GM19025 (cell line): Measurements from ENCODE around the gene SLIT3.

Experiments used
- ATAC-seq: cut with Tn5 transposase; IDR thresholded peaks from one replicate; pipeline ENCODE4 v1.9.1; 2021; ENCODE audit warnings: mild to moderate bottlenecking, low read depth, moderate library complexity; ENCODE audit not compliant: unreplicated experiment

SLIT3 gene

DNA sequence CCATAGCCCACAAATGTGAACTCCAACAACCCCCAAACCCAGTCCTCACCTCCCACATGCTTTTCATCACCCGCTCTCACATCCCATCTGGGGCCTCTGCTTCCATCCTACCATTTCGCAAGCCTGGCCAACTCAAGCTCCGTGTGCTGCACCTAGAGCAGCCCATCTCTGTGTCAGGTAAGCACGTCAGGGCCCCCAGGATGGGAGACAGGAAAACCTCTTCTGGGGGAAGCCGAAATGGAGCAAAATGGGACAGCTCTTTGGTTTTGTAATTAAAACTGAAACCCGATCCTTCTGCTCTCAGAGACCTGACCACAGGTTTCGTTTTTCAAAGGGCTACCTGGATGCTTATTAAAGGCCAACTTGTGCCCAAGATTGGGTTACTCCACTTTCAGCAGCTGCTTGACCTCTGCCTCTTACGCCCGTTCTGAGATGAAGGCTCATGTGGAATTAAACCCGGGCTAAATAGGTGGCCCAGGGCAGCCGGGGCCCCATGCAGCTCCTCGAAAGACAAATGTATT, 287.7 kb downstream of the SLIT3 start:
- no peak for ATAC-seq

- ATAC-seq, result no peak
These were observed 288.5 kb downstream of the SLIT3 start for GRCh38 chr5:169012450-169012849.

DNA sequence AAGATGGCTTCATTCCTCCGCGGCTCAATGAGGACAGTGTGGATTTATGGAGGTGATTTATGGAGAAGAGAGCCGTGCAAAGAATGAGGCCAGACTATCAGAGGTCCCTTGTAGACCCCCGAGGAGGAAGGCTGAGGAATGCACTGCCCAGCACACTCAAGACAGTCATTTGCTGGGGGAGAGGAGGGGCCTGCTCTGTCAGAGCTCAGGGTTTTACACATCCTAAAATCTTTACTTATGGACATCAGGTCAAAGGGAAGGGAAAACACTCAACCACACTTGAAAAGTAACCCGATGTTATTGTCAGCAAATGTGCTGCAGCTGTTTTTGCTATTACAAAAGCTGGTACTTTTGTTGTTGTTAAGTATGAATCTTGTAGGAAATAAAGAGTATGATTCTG, 289.5 kb downstream of the SLIT3 start:
- no peak for ATAC-seq

GRCh38 chr5:169011009-169011408, 289.9 kb downstream of the SLIT3 start:
- ATAC-seq, result no peak

GRCh38 chr5:169009123-169009522, 291.8 kb downstream of the SLIT3 start:
- no peak for ATAC-seq

- no peak for ATAC-seq
These were observed 293.8 kb downstream of the SLIT3 start for GRCh38 chr5:169006842-169007790.

DNA sequence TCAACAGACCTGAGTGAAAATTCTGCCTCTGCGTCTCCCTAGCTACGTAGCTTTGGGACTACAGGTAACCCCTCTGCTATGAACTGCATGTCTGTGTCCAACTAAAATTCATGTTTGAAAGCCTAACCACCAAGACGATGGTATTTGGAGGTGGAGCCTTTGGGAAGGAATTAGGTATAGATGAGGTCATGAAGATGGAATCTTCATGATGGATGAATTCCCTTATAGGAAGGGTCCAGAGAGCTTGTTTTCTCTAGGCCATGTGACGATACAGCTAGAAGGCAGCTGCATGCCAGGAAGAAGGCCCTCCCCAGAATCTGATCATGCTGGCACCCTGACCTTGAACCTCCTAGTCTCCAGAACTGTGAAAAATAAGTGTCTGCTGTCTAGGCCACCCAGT, 296.4 kb downstream of the SLIT3 start:
- ATAC-seq, result no peak

- no peak for ATAC-seq
These were observed 297.0 kb downstream of the SLIT3 start for GRCh38 chr5:169003721-169004541.

- ATAC-seq, result no peak
These were observed 297.9 kb downstream of the SLIT3 start for GRCh38 chr5:169002953-169003555.

GRCh38 chr5:169001394-169001793, 299.5 kb downstream of the SLIT3 start:
- ATAC-seq, result no peak

- ATAC-seq, result no peak
These were observed 305.9 kb downstream of the SLIT3 start for GRCh38 chr5:168995024-168995423.

DNA sequence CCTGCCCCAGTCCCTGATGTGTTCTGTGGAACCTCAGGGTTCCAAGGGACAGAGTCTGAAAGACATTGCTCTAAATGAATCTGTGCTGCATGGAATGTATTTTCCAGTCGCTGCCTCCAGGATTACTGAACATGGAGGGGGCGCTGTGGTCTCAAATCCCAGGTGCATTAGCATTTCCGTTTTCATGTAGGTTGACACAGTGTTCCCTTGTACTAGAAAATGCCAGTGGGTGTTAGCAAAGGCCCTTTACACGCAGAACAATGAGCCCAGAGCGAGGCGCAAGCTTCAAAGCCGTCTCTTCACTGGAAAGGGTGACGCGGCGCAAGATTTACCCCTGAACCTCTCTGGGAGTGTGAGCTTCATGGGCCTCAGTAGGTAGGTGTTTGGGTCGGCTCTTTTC, 308.3 kb downstream of the SLIT3 start:
- no peak for ATAC-seq

DNA sequence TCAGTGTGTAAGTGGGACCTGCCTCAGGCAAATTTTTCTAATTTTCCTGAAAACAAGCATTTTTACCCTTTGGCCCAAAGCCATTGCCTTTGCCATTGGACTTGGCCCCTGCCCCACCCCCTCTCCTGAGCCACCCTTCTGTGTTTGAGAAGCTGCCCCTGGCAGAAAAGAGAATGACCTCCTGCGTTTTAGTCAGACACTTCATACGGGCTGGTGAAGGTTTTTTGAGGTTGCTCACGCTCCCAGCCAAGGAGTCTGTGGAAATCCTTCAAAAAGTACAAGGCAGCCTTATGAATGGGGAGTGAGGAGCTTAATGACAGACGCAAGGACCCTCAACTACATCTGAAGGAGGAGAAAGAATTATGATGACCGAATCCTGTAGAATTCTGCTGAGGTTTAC, 308.9 kb downstream of the SLIT3 start:
- no peak for ATAC-seq

- ATAC-seq, result no peak
These were observed 309.6 kb downstream of the SLIT3 start for GRCh38 chr5:168991311-168991710.

- no peak for ATAC-seq
These were observed 310.3 kb downstream of the SLIT3 start for GRCh38 chr5:168990679-168991078.

DNA sequence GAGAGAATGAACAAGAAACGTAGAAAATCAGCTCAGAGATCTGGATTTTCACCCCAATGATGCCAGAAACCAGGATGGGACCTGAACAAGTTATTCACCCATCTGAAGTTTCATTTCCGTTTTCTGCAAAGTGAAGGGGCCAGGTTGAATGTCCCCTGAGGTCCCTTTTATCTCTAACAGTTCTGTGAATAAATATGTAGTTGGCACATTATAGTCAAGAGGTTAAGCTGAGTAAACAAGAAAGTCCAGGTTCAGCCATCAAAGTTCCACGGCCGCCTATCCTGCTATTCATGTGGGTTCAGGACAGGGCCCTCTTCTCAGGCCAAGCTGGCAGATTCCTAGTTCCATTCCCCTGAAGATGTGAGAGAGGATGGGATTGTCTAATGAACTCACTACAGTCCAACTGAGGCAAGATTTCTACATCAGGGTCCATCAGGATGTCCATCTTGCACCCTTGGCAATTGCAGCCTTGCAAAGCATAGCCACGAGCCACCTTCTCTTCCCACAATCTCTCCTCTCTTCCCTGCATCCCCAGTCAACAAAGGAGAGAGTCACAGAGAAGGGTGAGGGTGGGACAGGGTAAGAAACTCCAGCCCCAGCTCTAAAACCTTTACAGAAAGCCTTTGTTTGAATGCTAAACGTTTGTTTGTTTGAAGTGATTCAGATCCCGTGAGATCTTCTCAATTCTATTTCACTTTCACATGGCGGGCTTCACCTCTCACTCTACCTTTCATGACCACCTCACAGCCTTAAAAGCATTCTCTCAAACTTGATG, 311.0 kb downstream of the SLIT3 start:
- no peak for ATAC-seq

- no peak for ATAC-seq
These were observed 312.2 kb downstream of the SLIT3 start for GRCh38 chr5:168988699-168989098.

GRCh38 chr5:168987543-168988300, 313.2 kb downstream of the SLIT3 start:
- ATAC-seq, result no peak

- ATAC-seq, result no peak
These were observed 315.5 kb downstream of the SLIT3 start for GRCh38 chr5:168985454-168985853.
